CD4-positive, alpha-beta T cell treated with Interleukin-17A for 1 hour (primary cell): ENCODE results near the gene COL16A1.

Experiments used
- DNase-seq: peaks from one replicate; pipeline ENCODE4 v3.0.0-alpha.2; 2020

Gene COL16A1

GRCh38 chr1:31621498-31621820, 82.4 kb downstream of the COL16A1 start:
- DNase-seq = no peak

GRCh38 chr1:31620631-31621497, 83.0 kb downstream of the COL16A1 start:
- DNase-seq = no peak

GRCh38 chr1:31618916-31619846, 84.6 kb downstream of the COL16A1 start:
- no peak for DNase-seq

- DNase-seq = peak; percentile 42
Measured at GRCh38 chr1:31617916-31618746, 85.7 kb downstream of the COL16A1 start.

- no peak for DNase-seq
Measured at GRCh38 chr1:31617218-31617915, 86.5 kb downstream of the COL16A1 start, which contains the start of gene HCRTR1. Gene HCRTR1 (plus strand): TSS chr1:31617689. CDS start chr1:31619193, 1,504 bp downstream.

GRCh38 chr1:31615939-31616338, 87.9 kb downstream of the COL16A1 start:
- no peak for DNase-seq

- DNase-seq = no peak
Measured at GRCh38 chr1:31615414-31615813, 88.4 kb downstream of the COL16A1 start.

GRCh38 chr1:31614414-31615005, 89.3 kb downstream of the COL16A1 start:
- no peak for DNase-seq

- no peak for DNase-seq
Measured at GRCh38 chr1:31609514-31610118, 94.2 kb downstream of the COL16A1 start.

- DNase-seq = no peak
Measured at GRCh38 chr1:31607360-31607759, 96.5 kb downstream of the COL16A1 start.

GRCh38 chr1:31605908-31606427, 97.8 kb downstream of the COL16A1 start:
- peak; percentile 15 for DNase-seq
